ENCODE results near the gene STK4.

STK4 gene

DNA sequence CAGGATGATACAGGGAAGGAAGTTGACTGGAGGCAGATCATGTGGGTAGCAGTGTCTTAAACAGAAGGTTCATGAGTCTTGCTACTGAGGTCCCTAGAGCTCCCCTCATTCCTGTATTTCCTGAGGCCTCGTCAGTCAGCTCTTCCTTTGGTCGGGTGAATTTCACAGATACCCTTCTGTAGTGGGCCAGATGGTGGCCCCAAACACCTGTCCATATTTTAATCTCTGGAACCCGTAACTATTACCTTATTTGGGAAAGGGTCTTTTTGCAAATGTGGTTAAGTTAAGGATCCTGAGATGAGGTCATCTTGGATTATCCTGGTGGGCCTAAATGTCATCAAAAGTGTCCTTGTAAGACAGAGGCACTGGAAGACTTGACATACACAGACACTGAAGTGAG is 125.1 kb downstream of the STK4 start:
- DNase-seq, result no peak

DNA sequence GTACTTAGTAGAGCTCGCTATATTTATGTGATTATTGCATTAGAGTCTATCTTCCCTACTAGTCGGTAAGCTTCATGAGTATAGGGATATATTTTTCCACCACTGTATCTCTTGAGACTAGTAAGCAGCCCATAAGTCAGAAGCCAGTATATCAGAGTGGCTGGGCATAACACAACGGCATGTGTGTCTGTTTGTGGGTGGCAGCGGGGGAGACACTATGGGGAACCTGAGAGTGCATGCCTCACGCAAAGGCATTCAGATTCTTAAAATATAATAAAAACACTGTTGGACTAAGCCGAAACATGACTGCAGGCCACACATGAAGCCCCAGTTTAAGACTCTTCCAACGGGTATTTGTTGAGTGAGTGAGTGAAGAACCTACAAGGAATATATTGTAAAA is 126.6 kb downstream of the STK4 start:
- DNase-seq, result no peak

DNA sequence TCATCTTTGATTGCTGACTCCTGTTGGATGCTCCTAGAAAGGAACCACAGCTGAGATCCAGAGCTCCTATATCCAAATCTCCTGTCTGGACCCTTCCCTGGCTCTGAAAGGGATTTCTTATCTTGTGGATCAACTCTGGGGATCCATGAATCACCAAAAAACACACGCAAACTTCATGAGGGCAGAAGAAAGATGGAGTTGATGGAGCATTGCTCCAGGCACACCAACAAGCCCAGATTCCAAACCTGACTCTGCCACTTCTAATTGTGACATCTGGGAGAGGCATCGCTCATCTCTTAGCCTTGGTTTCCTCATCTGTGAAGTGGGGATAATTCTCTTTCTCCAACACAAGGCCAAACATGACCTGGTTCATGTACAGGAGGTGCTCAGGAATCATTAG is 127.9 kb downstream of the STK4 start:
- DNase-seq, result no peak

DNA sequence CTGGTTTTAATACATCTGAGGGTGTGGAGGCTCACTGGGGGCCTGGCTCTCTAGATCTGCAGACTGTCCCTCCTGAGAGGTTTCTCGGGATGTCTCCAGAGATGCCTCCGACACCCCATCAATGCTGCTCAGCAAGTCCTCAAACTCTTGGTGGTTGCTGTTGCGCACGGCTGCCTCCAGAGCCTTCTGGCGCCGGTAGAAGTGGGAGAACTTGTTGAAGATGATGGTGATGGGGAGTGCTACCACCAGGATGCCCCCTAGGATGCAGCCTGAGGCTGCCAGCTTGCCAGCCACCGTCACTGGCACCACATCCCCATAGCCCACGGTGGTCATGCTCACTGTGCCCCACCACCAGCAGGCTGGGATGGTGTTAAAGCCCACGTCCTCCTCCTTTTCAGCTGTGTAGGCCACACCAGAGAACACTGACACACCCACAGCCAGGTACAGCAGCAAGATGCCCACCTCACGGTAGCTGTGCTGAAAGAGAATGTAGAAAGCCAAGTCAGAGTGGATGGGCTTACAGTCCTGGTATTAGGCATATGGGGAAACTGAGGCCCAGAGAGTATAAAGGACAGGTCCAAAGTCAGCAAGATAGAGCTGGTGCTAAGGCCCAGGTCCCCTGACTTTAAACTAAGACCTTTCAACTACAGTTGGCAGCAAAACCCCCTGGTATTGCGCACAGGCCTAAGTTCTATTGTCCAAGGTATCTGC is 128.7 kb downstream of the STK4 start:
- DNase-seq, result no peak

DNA sequence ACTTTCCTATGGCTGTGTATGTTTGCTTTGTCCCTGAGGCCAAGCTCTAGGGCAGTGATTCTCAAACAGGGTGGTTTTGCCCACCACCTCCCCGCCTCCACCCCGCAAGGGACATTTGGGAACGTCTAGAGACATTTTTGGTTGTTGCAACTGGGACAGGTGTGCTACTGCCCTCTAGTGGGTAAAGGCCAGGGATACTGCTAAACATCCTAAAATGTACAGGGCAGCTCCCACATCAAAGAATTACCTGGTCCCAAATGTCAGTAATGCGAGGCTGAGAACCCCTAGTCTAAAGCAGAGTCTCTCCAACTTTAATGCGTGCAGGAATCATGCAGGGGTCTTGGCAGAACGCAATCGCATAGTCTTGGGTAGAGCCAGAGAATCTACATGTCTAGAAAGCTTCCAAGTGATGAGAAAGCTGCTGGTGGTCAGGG is 129.5 kb downstream of the STK4 start:
- peak; percentile 71 for DNase-seq

DNA sequence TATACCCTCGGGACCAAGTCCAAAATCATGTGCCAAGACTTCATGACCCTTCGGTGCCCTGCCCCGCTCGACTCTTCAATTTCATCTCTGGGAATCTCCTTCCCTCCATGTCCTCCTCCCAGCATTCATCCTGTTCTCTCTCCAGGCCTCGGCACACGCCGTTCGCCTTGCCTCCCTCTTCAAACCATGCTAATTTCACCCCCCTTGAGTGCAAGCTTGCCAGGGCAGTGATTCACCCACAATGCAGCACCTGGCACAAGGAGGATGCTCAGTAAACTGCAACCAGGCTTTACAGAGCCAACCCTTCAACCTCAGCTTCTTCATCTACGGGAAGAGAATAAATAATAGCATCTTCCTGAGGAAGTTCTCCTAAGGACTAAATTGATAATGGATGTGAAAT is 130.5 kb downstream of the STK4 start:
- DNase-seq, result no peak

DNA sequence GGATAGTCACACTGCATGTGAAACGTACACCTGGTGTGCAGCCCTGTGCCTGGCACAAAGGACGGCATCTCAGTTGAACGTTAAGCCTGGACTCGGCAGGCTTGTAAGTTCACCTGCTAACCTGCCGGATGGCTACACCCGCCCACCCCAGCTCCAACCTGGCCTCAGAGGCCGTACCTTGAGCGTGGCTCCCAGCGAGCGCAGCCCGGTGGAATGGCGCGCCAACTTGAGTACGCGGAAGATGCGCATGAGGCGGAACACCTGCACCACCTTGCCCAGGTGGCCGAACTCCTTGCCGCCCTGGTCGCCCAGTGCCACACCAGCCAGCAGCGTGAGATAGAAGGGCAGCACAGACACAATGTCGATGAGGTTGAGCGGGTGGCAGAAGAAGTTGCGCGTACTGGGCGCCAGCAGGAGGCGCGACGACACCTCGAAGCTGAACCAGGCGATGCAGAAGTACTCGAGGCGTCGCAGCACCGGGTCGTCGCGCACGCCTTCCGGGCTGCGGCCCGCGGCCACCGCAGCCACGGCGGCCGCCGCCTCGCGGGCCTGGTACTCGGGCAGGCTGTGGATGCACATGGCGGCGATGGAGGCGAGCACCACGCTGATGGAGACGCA is 131.3 kb downstream of the STK4 start:
- peak; percentile 72 for DNase-seq

DNA sequence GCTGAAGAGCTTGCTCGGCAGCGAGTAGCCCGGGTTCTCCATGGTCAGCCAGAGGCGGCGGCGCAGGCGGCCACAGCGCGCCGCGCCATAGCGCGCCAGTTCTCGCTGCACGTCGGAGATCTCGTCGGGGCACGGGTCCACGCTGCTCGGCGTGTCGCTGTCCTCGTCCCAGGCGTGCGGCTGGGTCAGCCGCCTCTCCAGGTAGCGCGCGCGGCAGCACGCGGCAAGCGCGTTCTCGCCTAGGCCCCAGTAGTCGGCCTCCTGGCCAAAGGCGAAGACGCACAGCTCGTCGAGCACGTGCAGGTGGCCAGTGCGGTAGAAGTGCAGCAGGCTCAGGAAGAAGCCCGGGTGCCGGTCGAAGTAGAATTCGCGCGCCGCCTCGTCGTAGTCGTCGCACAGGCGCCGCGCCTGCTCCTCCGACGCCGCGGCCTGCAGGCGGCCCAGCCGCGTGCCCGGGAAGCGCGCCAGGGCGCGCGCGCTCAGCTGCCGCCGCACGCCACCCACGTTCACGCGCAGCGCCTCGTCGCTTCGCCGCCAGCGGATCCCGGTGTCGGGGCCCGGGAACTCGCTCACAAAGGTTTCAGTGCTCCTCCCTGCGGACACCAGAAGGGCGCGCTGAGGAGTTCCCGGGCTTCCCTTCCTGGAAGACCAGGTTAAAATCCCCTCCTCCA is 131.9 kb downstream of the STK4 start:
- peak; percentile 50 for DNase-seq

DNA sequence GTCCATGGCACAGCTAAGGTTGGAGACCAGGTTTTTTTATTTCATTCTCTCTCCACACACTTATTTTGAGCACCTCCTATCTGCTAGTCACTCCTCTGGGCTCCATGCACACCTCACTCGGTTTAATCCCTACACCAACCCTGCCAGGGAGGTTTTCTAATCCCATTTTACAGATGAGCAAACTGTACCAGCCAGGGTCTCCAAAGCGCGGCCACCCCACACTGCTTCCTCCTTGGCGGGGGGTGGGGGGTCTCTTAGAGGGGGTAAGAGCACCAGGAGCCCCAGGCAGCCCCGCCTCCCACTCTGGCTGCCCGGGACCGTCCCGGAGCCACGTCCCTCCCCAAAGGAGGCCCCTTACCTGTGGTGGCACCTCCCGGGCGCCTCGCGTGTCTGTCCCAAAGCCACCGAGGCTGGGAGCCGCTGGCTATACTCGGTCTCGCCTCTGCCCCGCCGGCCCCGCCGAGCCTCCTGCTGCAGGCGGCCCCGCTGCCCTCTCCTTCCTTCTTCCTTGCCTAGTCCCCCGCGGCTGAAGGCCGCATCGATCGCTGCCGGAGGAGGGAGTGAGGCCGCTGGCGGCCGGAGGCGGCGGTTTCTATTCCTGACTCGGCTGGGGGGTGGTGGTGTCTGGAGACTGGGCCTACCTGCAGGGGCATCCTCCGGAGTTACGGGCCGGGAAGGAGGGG is 134.4 kb downstream of the STK4 start, which contains the start of gene KCNS1:
Gene KCNS1, minus strand, starts transcription at position 565 of the 683 bp plus-strand sequence. CDS start 1,891 bp downstream, outside the sequence.
- no peak for DNase-seq

DNA sequence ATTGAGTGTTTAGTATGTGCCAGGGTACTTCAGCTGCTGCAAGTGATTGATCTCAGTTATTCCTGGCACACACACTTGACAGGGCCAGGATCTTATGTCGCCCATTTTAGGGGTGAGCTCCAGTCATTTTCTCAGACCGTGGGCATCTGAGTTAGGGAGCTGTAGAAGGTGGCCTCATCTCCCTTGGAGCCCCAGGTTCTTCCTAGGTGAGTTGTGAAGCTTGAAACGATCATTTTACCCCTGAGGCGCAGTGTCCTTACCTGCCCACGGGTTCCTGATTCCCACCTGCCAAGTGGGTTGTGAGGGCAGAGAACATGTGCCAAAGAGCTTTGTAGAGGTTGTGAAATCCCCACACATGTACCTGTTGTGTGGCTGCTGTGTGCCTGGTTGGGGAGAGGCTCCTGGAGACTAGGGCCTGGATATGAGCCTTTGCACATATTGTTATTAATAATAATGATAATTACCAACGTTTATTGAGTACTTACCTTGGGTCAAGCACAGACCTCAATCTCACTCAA is 135.1 kb downstream of the STK4 start:
- no peak for DNase-seq

DNA sequence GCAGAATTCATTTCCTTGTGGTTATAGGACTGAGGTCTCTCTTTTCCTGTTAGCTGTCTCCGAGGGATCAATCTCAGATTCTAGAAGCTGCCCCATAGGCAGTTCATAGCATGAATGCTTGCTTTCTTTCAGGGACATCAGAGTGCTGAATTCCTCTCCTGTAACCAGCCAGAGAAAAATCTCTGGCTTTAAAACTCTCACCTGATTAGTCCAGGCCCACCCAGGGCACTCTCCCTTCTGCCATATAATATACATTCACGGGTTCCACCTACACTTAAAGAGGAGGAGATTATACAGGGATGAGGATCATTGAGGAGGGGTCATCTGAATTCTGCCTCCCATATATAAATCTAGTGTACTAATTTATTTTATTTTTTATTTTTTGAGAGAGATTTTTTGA is 136.8 kb downstream of the STK4 start:
- DNase-seq, result no peak

DNA sequence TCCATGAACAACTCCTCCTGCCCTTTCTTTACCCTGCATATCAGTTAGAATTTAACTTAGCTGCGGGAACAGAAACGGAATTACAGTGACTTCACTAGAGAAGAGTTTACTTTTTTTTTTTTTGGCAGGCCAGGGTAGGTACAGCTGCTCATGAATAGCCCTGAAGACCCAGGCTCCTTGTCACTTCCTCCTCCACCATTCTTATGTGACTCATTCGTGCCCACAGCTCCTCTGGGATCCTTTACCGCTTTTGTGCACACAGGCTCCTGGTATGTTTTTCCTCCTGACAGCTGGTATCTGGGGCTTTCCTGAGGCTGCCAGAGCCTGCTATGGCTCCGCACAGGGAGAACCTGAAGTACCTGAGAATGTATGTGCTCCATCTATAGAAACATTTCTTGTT is 138.5 kb downstream of the STK4 start:
- DNase-seq, result no peak

DNA sequence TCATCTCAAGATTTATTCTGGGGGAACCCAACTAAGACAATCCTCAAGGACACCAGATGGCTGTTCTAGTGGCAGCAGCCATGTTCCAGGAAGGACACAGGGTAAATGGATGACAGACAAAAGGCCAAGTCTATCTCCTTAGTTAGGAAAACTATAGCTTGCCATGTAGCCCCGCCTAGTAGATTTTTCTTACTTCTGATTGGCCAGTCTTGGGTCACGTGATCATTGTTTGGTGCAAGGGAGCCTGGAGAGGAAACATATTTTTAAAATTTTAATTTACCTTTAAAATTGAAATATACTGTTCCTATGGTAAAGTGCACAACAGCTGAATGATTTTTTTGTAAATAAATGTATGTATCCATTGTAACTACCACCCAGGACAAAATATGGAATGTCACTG is 139.0 kb downstream of the STK4 start:
- no peak for DNase-seq

DNA sequence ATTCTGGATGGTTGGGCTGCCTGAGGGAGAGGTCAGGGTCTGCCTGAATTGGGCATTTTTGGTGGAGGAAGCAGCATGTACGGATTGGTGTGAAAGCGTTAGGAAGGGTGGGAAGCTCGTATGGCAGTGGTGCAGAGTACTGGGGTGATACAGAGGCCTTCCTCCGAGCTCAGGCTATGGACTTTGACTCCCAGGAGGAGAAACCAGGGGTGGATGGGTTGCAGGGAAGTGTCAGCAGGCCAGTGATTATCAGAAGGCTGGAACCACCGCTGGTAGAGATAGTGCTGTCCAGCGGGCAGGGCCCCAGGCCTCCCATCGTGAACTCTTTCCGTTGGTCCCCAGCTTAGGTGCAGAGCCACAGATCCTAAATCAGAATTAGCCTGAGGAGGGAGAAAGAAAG is 143.3 kb downstream of the STK4 start:
- no peak for DNase-seq

DNA sequence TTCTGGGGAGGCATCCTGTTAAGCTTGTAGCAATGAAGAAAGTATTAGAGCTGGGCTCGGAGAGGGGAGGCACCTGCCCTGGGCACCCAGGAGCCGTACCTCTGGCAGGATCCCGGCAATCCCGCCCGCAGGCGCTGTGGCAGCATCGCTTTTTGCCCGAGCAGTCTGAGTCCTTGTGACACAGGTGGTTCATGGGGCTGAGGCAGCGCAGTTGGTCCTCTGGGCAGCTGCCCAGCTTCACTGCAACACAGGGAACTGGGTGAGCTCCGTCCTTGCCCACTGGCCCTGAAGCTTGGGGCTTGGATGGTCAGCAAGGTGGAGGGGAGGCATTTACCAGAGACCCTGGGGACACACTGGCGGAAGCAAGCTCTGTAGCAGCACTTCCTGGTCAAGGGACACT is 144.0 kb downstream of the STK4 start:
- no peak for DNase-seq

DNA sequence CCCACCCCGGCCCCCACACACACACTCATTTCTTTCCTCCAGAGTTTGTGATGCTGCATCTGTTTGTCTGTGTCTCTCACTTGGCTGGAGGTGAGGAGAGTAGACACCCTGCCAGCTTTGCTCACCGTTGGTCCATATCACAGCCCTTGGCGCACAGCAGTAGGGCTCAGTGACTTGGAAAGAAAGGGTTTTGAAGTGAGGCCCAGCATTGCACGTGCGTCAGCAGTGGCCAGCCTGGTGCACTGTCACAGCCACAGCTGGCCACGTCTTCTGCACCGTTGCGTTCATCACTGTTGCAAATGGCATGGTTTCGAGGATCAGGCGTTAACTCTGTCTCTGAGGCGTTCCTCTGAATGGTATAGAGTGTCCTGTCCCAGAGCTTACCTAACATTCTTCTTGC is 145.0 kb downstream of the STK4 start:
- no peak for DNase-seq

DNA sequence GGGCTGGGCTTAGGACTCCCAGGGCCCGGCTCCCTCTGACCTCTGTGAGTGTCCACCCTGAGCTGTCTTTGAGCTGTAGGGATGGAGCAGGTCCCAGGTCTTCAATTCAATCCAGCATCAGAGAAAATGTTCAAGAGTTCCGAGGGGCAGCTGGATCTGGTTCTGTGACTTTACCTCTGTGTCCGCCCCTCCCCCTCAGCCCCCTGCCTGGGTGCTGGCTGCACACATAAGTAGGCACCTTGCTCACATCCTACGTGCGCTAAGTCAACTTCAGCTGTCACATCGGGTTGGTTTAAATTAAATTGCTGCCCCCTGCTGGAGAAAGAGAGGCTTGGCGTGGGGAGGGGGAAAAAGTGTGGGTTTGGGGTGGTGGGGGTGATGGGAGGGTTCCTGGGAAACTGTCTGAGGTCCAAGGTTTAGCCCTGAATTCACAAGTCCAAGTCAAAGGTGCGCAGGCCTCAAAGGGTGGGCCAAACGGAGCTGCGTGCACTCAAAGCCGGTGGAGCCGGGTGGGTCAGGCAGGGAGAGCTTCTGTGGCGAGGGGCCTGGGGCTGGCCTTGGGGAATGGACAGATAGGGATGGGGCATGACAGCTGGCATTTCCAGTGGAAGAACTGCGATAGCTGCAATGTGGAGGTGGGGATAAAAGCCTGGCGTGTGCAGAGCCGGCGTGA is 145.6 kb downstream of the STK4 start:
- peak; percentile 37 for DNase-seq

DNA sequence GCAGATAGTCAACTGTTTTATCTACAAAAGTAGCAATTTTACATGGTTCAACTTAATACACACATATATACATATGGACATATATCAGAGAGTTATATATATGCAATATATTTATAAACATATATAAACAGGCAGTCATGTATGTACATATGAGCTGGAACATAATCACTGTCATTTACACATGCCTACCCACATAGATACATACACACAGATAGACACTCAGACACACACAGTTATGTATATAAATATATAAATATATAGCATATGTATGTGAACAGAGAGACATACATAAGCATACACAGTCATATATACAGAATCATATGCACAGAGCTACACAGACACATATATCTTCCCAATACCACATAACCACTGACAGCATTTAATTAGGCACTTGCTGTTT is 146.4 kb downstream of the STK4 start:
- DNase-seq, result no peak

DNA sequence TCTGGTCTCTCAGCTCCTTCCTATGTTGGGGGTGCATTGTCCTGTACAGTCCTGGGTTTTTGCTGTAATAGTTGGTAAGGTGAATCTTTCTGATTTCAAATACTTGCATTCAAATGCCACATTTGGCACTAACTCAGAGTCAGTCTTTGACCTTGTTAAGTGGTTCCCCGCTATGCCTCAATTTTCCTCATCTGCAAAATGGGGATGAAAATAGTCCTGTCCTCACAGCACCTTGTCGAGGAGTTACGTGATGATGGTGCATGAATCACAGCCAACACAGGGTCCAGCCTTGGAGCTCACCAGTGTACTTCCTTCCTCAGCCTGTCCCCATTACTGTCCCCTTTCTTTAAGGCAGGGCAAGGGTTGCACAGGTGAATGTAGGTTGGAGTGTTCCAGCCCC is 147.6 kb downstream of the STK4 start:
- DNase-seq, result no peak

DNA sequence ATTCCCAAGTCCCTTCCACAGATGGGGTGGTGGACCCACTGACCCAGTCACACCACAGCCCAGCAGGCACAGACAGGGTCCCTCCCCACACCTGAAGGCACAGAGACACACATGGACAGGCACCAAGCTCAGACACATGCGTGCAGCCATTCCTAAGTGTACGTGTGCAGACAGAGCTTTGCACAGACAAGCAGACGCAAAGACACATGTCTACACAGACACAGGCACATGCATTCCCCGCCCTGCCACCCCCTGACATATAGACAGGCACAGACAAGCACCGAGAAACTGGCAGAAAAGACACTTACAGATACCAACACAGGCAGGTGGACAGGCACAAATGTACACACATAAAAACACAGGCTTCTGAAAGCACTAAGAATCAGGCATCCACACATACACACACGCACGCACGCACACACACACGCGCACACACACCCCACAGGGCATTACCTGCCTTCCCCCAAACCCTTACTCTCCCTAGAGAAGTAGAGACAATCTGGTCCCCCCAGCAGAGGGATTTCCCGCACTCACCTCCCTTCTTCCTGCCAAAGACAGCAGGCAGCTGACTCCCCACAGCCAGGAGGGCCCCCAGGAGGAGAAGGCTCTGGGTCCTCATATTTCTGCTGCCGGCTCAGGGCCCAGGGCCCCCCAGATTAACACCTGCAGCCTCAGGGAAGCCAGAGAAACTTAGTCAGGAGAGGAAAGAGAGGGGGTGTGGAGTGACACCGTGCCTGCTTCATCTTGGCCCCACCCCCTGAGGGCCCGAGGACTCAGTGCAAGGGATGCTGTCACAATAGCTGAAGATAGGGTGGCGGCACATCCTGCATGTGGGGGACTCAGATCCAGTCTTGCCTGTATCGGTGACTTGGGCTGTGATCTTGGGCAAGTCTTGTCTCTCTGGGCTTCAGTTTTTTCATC is 148.4 kb downstream of the STK4 start, which contains the start of gene WFDC5:
Gene WFDC5, minus strand, starts transcription at position 710 of the 921 bp plus-strand sequence. Its CDS starts 91 bp downstream, at position 619.
- DNase-seq, result no peak

DNA sequence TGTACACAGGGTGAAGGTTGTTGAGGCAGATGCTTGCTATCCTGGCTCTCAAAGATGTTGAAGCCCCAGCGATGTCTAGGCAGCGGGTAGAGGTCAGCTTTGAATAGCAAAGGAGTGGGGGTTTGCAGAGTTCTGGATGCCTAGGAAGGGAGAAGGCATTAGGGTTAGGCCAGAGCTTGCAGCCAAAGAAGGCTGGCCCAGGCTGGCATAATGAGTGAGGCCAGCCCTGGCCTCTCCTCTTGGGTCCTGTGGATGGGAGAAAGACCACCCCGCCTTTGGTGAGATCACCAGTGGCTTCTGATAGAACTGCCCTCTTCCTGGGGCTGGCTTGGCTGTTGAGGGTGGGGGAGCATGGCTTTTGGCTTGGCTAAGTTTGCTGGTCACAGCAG is 149.1 kb downstream of the STK4 start:
- DNase-seq, result no peak

DNA sequence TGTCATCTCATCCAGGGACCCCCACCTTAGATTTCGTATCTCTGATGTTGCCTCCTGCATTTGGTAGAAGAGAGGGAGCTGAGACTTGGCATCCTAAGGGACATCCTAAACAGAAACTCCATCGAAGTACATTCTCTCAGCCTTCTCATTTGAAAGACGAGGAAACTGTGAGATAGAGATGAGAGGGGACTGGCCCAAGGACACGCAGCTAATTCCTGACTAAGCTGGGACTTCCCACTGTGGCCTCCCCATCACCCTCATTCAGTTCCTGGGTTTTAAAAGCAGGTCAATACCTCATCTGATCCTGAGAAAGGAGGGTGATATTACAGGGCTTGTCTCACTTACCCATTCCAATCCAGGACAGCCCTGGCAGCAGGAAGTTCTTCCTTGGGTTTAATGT is 149.5 kb downstream of the STK4 start:
- DNase-seq, result no peak

Measured in stimulated activated CD4-positive, alpha-beta T cell treated with anti-CD3 and anti-CD28 coated beads, Interleukin-15, amount 100 ng/mL, for 24 hours (primary cell).